Endothelial cell of umbilical vein (primary cell): Measurements from ENCODE around the gene ZIC2. TPM values are rescaled to one million over a fixed set of nuclear protein-coding genes. Genes with fewer than 3 reads are reported as not detected.
"Not testable (repeated sequence)": the region's sequence is repeated elsewhere in the genome, so short reads cannot be mapped to it uniquely, and the experiment has no call there.

Experiments
- BruUV-seq: library from RNA; stranded (reverse); fragments of 400-500 nt; replicated peaks from 2 replicates; lab custom pipeline; 2021; lab: Mats Ljungman, UMichigan
- CTCF ChIA-PET: fragments of 300-600, 350-600 bp; sonication (Branson Sonifier 250); formaldehyde crosslinking; loops from one replicate; lab custom pipeline; 2021; ENCODE audit warnings: antibody characterized with exemption, inconsistent platforms; lab: Charles Lee
- POLR2A ChIA-PET: fragments of 300-600, 350-600 bp; sonication (Branson Sonifier 250); formaldehyde crosslinking; loops from one replicate; lab custom pipeline; 2021; ENCODE audit warnings: antibody characterized with exemption, inconsistent platforms; lab: Charles Lee
- DNase-seq: peaks from one replicate; pipeline ENCODE4 v3.0.0-alpha.2; 2011; ENCODE audit warnings: low read depth, low spot score
- FAIRE-seq: peaks from 2 replicates; lab custom pipeline; 2011; peaks lifted over from hg19 to GRCh38; lab: Jason Lieb, UNC
- H2AFZ ChIP-seq: 2 replicates; pipeline ENCODE4 v1.6.0; 2012; ENCODE audit warnings: low read depth, low read length, control low read depth, inconsistent platforms
- H3K27ac ChIP-seq: 2 replicates; pipeline ENCODE4 v1.5.1; 2011; ENCODE audit warnings: low read depth, mild to moderate bottlenecking, control low read depth, low read length, moderate library complexity; ENCODE audit not compliant: insufficient read depth
- H3K27me3 ChIP-seq, 2 experiments: 2 replicates each; pipeline versions ENCODE4 v1.6.0 to v1.6.1; 2011; ENCODE audit warnings: low read length in 2 of 2, mixed read lengths in 1 of 2; ENCODE audit not compliant: control insufficient read depth in 2 of 2, insufficient read depth in 2 of 2
- H3K36me3 ChIP-seq, 2 experiments: 2 replicates in 1 of 2; 3 replicates in 1 of 2; pipeline ENCODE4 v1.5.1; 2011; ENCODE audit warnings: low read length in 2 of 2, mild to moderate bottlenecking in 1 of 2, moderate library complexity in 1 of 2; ENCODE audit not compliant: control insufficient read depth in 2 of 2, insufficient read depth in 2 of 2; ENCODE audit errors: extremely low read depth in 1 of 2
- H3K4me1 ChIP-seq: 3 replicates; pipeline ENCODE4 v1.5.1; 2011; ENCODE audit warnings: mild to moderate bottlenecking, low read length; ENCODE audit not compliant: control insufficient read depth, insufficient read depth; ENCODE audit errors: extremely low read depth
- H3K4me2 ChIP-seq: 2 replicates; pipeline ENCODE4 v1.6.1; 2011; ENCODE audit warnings: low read length, control low read depth, mixed read lengths; ENCODE audit not compliant: insufficient read depth
- H3K4me3 ChIP-seq, 3 experiments: fragments of 200-600 bp in 1 of 3; sonication (generic), shearing (Covaris generic) in 1 of 3; replicated peaks in 1 of 3; 2 replicates each; pipeline ENCODE4 v1.5.1; 2011 to 2016; ENCODE audit warnings: control low read depth in 3 of 3, low read length in 3 of 3, mild to moderate bottlenecking in 2 of 3, inconsistent platforms in 1 of 3, low read depth in 1 of 3, moderate library complexity in 1 of 3; ENCODE audit not compliant: insufficient read depth in 1 of 3
- H3K79me2 ChIP-seq: 2 replicates; pipeline ENCODE4 v1.6.0; 2012; ENCODE audit warnings: low read length, inconsistent platforms; ENCODE audit not compliant: control insufficient read depth, insufficient read depth
- H3K9ac ChIP-seq: replicated peaks from 2 replicates; pipeline ENCODE3; 2011; ENCODE audit warnings: low read length, control low read depth; ENCODE audit not compliant: insufficient read depth; ENCODE audit errors: extremely low read depth
- H3K9me1 ChIP-seq: replicated peaks from 3 replicates; pipeline ENCODE4 v1.6.0; 2011; ENCODE audit warnings: mild to moderate bottlenecking, low read length; ENCODE audit not compliant: control insufficient read depth, insufficient read depth; ENCODE audit errors: extremely low read depth
- H3K9me3 ChIP-seq: replicated peaks from 2 replicates; pipeline ENCODE4 v1.5.1; 2012; ENCODE audit warnings: low read length, inconsistent platforms; ENCODE audit not compliant: control insufficient read depth, insufficient read depth
- H4K20me1 ChIP-seq: replicated peaks from 2 replicates; pipeline ENCODE3; 2011; ENCODE audit warnings: mild to moderate bottlenecking, low read length; ENCODE audit not compliant: control insufficient read depth, insufficient read depth; ENCODE audit errors: extremely low read depth
- FOS ChIP-seq: IDR thresholded peaks from 2 replicates; pipeline ENCODE4 v1.6.1; 2011; ENCODE audit warnings: mild to moderate bottlenecking, low read length, moderate library complexity, borderline replicate concordance; ENCODE audit not compliant: insufficient read depth
- POLR2AphosphoS5 ChIP-seq: IDR thresholded peaks from 2 replicates; pipeline ENCODE4 v1.6.1; 2012; ENCODE audit warnings: low read depth, mild to moderate bottlenecking, control low read depth, low read length, moderate library complexity; ENCODE audit not compliant: insufficient read depth
- dilution Hi-C: fragments of 300-500 bp; cut with MboI; formaldehyde crosslinking; loops from one replicate; pipeline ENCODE4 v1.15.0; 2019; ENCODE audit warnings: low sequenced_read_pairs; ENCODE audit not compliant: extremely low pct_ligation_motif_present
- intact Hi-C: fragments of 100-400 bp; cut with micrococcal nuclease; formaldehyde crosslinking; loops from one replicate; pipeline ENCODE4 v1.10.0; 2022
- polyA plus RNA-seq, 4 experiments: library from polyadenylated mRNA; depleted of rRNA in 3 of 4; stranded (reverse) in 3 of 4; unstranded in 1 of 4; fragments of >200 nt; gene quantifications; 2 replicates each; pipeline versions ENCODE4 v1.2.1 to v1.2.3, GENCODE V29; 2011 to 2012; ENCODE audit warnings: missing spikeins in 1 of 4
- total RNA-seq: library from RNA; stranded (reverse); gene quantifications from 2 replicates; pipeline ENCODE4 v1.2.3, GENCODE V29; 2021
- TF ChIP-seq, protein P1 (sequence below): IDR thresholded peaks from 2 replicates; pipeline ENCODE4 v1.6.1; 2011; ENCODE audit not compliant: insufficient read depth, insufficient read length

The ZIC2 gene
- total and polyA plus RNA-seq, 2 donors (not counting 3 experiments of a cell fraction or from before 2014, with no cell fraction given): 0.03 TPM; not detected in 1

GRCh38 chr13:100029933-100030332 is 48.3 kb downstream of the ZIC2 start:
- Histone ChIP-seq H3K9me1 (no peaks in the 10 kb centered on the region), H3K4me3 (no peak overlapping the region), H3K36me3 (no peaks in the 10 kb centered on the region), H3K27ac (no peak overlapping the region), H3K79me2 (no peaks in the 10 kb centered on the region), H2AFZ (no peak overlapping the region), H3K4me2 (no peak overlapping the region), H3K4me1 (no peaks in the 10 kb centered on the region), H3K9me3 (no peaks in the 10 kb centered on the region), H3K27me3 (no peaks in the 10 kb centered on the region), H4K20me1 (no peaks in the 10 kb centered on the region), H3K9ac (no peak overlapping the region)
- intact Hi-C loops: no loop called here
- ChIA-PET CTCF (interaction anchor here (1.6 kb wide), 1 partner anchor 485 kb away, joined by 3 read pairs; no protein-coding TSS in a partner anchor), POLR2A (no interaction called here)
- no peak for FAIRE-seq
- dilution Hi-C loops: no loop called here
- DNase-seq: no peak
- BruUV-seq: no TSS peak
- no peak for TF ChIP-seq POLR2AphosphoS5
- TF ChIP-seq FOS: no peak
- TF ChIP-seq, protein P1, sequence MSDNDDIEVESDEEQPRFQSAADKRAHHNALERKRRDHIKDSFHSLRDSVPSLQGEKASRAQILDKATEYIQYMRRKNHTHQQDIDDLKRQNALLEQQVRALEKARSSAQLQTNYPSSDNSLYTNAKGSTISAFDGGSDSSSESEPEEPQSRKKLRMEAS: no peak

DNA sequence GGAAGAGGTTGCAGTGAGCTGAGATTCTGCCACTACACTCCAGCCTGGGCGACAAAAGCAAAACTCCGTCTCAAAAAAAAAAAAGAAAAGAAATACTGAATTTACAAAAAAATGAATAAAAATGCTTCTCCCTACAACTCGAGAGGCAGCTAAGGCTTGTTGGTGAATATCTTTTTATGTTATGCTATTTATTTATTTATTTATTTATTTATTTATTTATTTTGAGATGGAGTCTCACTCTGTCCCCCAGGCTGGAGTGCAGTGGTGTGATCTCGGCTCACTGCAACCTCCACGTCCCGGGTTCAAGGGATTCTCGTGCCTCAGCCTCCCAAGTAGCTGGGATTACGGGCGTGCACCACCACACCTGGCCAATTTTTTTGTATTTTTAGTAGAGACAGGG is 51.1 kb downstream of the ZIC2 start:
- DNase-seq, H3K9me1 ChIP-seq, H3K9ac ChIP-seq, BruUV-seq, H3K4me1 ChIP-seq, H3K9me3 ChIP-seq, H3K79me2 ChIP-seq, H3K4me2 ChIP-seq, H3K27ac ChIP-seq, FAIRE-seq, POLR2A ChIA-PET, H3K27me3 ChIP-seq, H4K20me1 ChIP-seq, intact Hi-C loops, H3K4me3 ChIP-seq, H2AFZ ChIP-seq, H3K36me3 ChIP-seq, dilution Hi-C loops: not testable (repeated sequence)
- CTCF ChIA-PET: interaction anchor here (0.8 to 1.2 kb wide), 2 partner anchors 40 to 203 kb away, joined by 3 to 4 read pairs; no protein-coding TSS in a partner anchor
